HG03432 (cell line): ENCODE measurements around the gene DES.

Experiments used
- ATAC-seq: cut with Tn5 transposase; IDR thresholded peaks from one replicate; pipeline ENCODE4 v1.9.1; 2021; ENCODE audit warnings: mild to moderate bottlenecking, moderate library complexity; ENCODE audit not compliant: unreplicated experiment

Gene DES

DNA sequence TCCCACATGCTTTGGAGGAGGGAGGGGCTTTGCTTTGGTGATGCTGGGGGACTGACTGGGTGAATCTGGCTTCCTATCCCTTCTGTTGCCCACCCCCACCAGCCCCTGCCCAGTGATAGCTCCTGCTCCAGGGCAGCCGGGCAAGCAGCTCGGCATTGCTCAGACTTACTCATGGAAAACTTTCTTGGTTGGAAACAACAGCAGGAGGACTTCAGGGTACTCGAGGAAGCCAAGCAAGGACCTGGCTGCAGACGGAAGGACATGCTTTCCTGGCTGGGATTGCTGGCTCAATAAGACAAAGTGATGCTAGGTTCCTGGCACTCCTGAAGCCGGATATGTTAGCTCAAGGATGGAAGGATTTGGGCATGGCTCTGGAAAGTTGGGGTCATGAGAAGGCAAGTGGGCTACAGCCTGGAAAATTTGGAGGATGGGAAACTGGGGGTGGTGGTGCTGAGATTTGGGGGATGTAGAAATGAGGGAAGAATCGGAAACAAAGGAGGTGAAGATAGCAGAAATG lies 19.6 kb downstream of the DES start:
- ATAC-seq: no peak

DNA sequence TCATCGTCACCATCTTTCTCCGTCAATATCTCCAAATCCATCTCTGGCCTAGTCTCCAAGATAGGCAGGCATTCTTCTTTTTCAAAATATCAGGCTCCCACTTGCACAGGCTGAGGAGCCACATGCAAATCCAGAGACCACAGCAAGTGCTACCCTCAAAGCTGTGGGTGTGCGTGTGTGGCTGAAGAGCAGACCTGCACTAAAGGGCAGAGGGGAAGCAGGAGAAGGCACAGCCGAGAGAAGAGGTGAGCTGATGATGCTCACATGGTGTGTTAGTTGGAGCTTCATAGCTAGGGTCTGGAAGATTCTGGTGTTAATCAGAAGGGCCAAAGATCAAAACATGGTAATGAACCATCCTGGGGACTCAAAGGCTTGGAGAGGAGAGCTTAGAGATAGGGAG lies 20.3 kb downstream of the DES start:
- ATAC-seq: no peak

GRCh38 chr2:219439506-219439905 lies 21.3 kb downstream of the DES start:
- no peak for ATAC-seq

- no peak for ATAC-seq
These were observed 22.4 kb downstream of the DES start for GRCh38 chr2:219440388-219441256.

DNA sequence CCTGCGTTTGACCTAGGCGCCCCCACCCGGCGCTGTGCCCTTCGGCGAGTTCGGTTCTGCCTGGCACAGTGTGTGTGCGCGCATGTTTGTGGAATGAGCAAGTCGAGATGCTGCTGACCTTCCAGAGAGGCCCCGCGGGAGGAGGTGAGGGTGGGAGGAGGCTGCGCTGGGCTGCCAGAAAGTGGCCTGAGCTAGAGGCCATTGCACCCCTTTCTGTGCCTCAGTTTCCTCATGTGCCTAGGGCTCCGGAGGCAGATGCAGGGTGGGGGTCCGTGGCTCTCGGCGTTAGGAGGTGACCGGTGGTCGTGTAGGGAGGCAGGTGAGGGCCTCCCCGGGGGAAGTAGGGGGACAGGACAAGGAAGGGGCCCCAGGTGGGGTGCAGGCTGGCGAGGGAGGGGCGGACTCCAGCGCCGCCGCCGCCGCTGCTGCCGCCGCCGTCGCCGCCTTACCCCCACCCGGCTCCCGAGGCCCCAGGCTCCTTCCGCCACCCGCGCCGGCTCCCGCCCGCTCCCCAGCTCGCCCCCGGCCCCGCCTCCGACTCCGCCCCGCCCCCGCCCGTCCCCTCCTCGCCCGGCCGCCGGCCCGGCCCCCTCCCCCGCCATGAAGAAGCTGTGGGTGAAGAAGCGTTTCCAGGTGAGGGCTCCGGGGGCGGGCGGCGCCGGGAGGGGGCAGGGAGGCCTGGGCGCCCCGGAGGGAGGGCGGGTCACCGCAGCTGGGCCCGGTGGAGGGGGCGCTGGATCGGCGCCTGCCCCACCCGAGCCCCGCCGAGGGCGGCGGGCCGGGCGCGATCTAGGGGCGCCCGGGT lies 23.5 kb downstream of the DES start:
- ATAC-seq: no peak

- no peak for ATAC-seq
These were observed 24.3 kb downstream of the DES start for GRCh38 chr2:219442256-219443015.

DNA sequence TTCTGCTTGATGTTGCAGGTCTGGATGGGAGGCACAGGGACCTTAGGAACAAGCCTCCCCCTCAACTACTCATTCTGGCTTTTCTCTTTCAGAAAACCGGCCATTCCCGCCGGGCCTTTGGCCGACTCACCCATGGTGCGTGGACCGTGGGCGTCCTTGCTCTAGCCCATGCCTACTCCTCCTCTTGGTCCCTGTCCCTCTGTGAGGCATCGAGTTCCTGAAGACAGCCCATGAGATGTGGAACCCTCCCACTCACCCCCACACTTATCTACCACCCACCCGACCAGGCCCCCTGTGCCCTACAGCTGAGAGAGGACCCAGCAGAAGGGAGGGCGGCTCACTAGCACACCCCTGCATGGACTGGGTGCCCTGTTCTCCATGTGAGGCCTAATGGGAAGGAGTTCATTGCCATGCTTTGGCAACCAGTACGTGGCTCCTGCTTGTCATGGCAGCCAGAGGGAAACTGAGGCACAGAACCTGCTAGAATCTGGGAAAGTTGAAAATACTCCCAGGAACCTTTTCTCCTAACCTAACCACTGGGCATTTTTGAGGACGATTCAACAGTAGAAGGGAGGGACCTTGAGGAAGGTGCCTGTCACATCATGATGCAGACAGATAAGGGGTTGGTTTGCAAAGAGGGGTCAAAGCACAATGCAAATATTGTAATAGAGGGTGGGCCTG lies 25.0 kb downstream of the DES start:
- no peak for ATAC-seq

DNA sequence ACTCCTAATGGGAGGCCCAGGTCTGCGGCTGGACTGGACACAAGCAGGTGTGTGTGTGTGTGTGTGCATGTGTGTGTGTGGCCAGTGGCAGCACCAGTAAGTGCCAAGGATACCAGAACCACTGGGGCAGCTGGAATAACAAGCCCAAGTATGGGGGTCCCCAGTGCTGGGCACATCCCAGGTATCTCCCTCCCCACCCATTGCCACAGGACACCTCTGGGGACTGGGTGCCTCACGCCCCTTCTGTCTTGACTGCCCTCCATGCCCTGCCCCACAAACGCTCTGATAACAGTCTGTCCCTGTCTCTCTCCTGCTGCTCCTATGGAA lies 25.5 kb downstream of the DES start:
- no peak for ATAC-seq

- ATAC-seq: no peak
These were observed 26.5 kb downstream of the DES start for GRCh38 chr2:219444566-219445091.

GRCh38 chr2:219445220-219445640 lies 27.1 kb downstream of the DES start:
- ATAC-seq: no peak

GRCh38 chr2:219446101-219446504 lies 27.9 kb downstream of the DES start:
- no peak for ATAC-seq

DNA sequence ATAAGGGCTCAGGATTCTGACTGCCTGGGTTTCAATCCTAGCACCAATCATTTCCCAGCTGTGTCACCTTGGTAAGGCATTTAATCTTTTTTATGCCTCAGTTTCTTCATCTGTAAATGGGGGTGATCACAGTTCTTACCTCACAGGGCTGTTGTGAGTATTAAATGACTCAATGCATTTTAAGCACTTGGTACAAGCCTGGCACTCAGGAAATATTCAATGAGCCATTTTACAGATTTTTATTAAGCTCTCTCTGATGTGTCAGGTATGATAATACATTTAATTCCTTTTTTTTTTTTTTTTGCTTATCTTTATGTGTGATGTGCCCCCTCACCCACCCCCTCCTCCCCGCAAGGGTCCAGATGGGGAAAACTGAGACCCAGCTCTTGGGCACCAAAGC lies 28.5 kb downstream of the DES start:
- ATAC-seq: no peak

GRCh38 chr2:219447242-219448098 lies 29.3 kb downstream of the DES start:
- no peak for ATAC-seq

DNA sequence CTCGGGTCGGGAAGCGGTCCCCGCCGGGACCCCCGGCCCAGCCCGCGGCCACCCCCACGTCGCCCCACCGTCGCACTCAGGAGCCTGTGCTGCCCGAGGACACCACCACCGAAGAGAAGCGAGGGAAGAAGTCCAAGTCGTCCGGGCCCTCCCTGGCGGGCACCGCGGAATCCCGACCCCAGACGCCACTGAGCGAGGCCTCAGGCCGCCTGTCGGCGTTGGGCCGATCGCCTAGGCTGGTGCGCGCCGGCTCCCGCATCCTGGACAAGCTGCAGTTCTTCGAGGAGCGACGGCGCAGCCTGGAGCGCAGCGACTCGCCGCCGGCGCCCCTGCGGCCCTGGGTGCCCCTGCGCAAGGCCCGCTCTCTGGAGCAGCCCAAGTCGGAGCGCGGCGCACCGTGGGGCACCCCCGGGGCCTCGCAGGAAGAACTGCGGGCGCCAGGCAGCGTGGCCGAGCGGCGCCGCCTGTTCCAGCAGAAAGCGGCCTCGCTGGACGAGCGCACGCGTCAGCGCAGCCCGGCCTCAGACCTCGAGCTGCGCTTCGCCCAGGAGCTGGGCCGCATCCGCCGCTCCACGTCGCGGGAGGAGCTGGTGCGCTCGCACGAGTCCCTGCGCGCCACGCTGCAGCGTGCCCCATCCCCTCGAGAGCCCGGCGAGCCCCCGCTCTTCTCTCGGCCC lies 30.1 kb downstream of the DES start:
- ATAC-seq: no peak

- ATAC-seq: no peak
These were observed 30.7 kb downstream of the DES start for GRCh38 chr2:219448776-219449341.

GRCh38 chr2:219449609-219450008 lies 31.4 kb downstream of the DES start:
- ATAC-seq: no peak

- no peak for ATAC-seq
These were observed 33.6 kb downstream of the DES start for GRCh38 chr2:219451661-219452360.
